ENCODE results near the gene GALNT2. TPM values are rescaled to one million over a fixed set of nuclear protein-coding genes. Genes with fewer than 3 reads are reported as not detected.

The GALNT2 gene
- total RNA-seq, 3 donors from 2014 or later, result 29.5 to 59.1 (median 55.2) TPM

DNA sequence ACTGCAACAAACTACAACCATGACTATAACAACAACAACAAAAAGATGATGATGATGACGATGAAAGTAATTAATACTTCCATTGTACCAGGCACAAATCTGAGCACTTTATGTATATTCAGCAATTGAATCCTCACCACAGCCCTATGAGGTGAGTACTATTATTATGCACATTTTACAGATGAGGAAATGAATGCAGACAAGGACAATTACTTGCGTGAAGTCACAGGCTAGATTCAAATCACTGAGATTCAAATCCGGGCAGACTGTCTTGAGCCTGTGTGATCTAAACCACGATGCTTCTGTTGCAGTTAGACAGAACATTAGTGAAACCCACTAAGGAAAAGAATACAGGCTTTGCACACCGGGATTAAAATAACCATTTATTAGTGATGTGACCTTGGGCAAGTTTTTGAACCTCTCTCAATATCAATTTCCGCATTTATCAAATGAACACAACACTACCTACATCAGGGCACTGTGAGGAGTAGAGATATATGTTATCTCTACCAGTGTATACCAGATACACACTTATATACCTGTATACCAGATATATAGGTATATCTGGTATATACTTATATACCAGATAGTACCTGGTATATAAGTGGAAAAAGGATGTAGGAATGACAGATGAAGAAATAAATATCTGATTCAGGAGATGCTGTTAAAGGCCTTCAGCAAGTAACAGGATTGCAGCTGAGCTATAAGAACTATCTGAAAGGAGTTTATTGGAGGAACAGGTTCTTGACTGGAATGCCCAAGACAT is 34.3 kb upstream of the GALNT2 start:
- H3K9me3 ChIP-seq, result peaks cover 10% of the 10 kb centered on the region
- DNase-seq, result no peak
- no peak overlapping the region for H3K4me3 ChIP-seq
- ATAC-seq, result no peak
- TF ChIP-seq, protein P1, sequence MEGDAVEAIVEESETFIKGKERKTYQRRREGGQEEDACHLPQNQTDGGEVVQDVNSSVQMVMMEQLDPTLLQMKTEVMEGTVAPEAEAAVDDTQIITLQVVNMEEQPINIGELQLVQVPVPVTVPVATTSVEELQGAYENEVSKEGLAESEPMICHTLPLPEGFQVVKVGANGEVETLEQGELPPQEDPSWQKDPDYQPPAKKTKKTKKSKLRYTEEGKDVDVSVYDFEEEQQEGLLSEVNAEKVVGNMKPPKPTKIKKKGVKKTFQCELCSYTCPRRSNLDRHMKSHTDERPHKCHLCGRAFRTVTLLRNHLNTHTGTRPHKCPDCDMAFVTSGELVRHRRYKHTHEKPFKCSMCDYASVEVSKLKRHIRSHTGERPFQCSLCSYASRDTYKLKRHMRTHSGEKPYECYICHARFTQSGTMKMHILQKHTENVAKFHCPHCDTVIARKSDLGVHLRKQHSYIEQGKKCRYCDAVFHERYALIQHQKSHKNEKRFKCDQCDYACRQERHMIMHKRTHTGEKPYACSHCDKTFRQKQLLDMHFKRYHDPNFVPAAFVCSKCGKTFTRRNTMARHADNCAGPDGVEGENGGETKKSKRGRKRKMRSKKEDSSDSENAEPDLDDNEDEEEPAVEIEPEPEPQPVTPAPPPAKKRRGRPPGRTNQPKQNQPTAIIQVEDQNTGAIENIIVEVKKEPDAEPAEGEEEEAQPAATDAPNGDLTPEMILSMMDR (IDR thresholded peaks at IDR 0.05), result no peak
- peaks cover 4% of the 10 kb centered on the region for H3K36me3 ChIP-seq (ENCODE audit: low read depth)
- intact Hi-C loops (cut with DNase I, micrococcal nuclease), result no loop called here
- H3K4me1 ChIP-seq (ENCODE audit: low read depth), result no peaks in the 10 kb centered on the region

DNA sequence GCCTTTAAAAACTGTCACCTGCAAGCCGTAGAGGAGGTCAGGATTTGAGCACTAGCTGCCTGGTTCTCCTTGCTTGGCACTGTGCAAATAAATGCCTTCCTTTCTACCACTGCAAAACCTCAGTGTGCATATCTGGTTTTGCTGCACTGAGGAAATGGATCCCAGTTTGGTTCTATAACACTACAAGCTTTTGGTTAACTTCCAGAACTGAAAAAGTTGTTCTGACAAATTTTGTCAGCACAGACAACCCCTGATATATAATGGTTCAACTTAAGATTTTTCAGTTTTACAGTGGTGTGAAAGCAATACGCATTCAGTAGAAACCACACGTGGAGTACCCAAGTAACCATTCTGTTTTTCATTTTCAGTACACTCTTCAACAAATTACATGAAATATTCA is 29.8 kb upstream of the GALNT2 start:
- H3K4me3 ChIP-seq, result no peak overlapping the region
- intact Hi-C loops (cut with DNase I, micrococcal nuclease), result no loop called here
- peaks cover 10% of the 10 kb centered on the region for H3K9me3 ChIP-seq
- H3K36me3 ChIP-seq (ENCODE audit: low read depth), result peaks cover 4% of the 10 kb centered on the region
- ATAC-seq, result no peak
- no peak for DNase-seq
- TF ChIP-seq, protein P1 (IDR thresholded peaks at IDR 0.05), result no peak
- H3K4me1 ChIP-seq (ENCODE audit: low read depth), result no peaks in the 10 kb centered on the region

DNA sequence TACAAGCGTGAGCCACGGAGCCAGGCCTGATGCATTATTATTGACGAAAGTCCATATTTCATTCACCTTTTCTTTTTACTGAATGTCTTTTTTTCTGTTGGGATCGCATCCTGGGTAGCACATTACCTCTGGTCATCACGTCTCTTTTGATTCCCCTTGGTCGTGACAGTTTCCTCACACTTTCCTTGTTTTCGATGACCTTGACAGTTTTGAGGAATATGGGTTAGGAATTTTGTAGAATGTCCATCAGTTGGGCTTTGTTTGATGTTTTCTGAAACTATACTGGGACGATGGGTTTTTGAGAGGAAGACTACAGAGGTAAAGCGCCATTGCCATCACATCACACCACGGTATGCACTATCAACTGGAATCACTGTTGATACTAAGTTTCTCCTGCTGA is 26.6 kb upstream of the GALNT2 start:
- no peak for ATAC-seq

GRCh38 chr1:230043081-230043480 is 24.0 kb upstream of the GALNT2 start:
- H3K4me1 ChIP-seq (ENCODE audit: low read depth), result no peaks in the 10 kb centered on the region
- no peak overlapping the region for H3K4me3 ChIP-seq
- no peaks in the 10 kb centered on the region for H3K9me3 ChIP-seq
- TF ChIP-seq, protein P1 (IDR thresholded peaks at IDR 0.05), result no peak
- ATAC-seq (no peak), DNase-seq (no peak)
- intact Hi-C loops (cut with DNase I, micrococcal nuclease), result no loop called here
- no peaks in the 10 kb centered on the region for H3K36me3 ChIP-seq (ENCODE audit: low read depth)

More for the DNA sequence above, 26.6 kb upstream of the GALNT2 start:
- H3K36me3 ChIP-seq (ENCODE audit: low read depth), result no peaks in the 10 kb centered on the region
- intact Hi-C loops (cut with DNase I, micrococcal nuclease), result no loop called here
- TF ChIP-seq, protein P1 (IDR thresholded peaks at IDR 0.05), result no peak
- H3K4me3 ChIP-seq, result no peak overlapping the region
- H3K4me1 ChIP-seq (ENCODE audit: low read depth), result no peaks in the 10 kb centered on the region
- no peak for DNase-seq
- peaks cover 4% of the 10 kb centered on the region for H3K9me3 ChIP-seq

- TF ChIP-seq, protein P1 (IDR thresholded peaks at IDR 0.05), result no peak
- intact Hi-C loops (cut with DNase I, micrococcal nuclease), result no loop called here
- ATAC-seq (no peak), DNase-seq (no peak)
- Histone ChIP-seq H3K4me3 (no peak overlapping the region), H3K9me3 (no peaks in the 10 kb centered on the region), H3K36me3 (ENCODE audit: low read depth) (no peaks in the 10 kb centered on the region), H3K4me1 (ENCODE audit: low read depth) (no peaks in the 10 kb centered on the region)
These were observed 22.3 kb upstream of the GALNT2 start for GRCh38 chr1:230044729-230045128.

All from mucosa of descending colon (tissue), 3 donors.